Measurements from ENCODE around the gene TMCO4. TPM values are rescaled to one million over a fixed set of nuclear protein-coding genes. Genes with fewer than 3 reads are reported as not detected.

Gene TMCO4
- total RNA-seq, 4 donors from 2014 or later, result 16.1 to 36.2 (median 26.9) TPM

- intact Hi-C loops (cut with DNase I; ENCODE audit: low total_unique reads) (no loop called here), in situ Hi-C loops (cut with MboI; ENCODE audit: low pct_ligation_motif_present in 1 of 4, low pct_unique_long_range_greater_than_20kb in 1 of 4, low sequenced_read_pairs in 3 of 4) (no loop called here)
- no peak for DNase-seq
- no peaks in the 10 kb centered on the region for H3K36me3 ChIP-seq
- H3K4me1 ChIP-seq, result peaks cover 0 to 9% (median 5%) of the 10 kb centered on the region in 4 donors
- H3K4me3 ChIP-seq, result no peak overlapping the region
- H3K27ac ChIP-seq, result no peak overlapping the region
- H3K9me3 ChIP-seq, result no peaks in the 10 kb centered on the region
- H3K27me3 ChIP-seq, result no peaks in the 10 kb centered on the region
- WGBS, 2 donors (ENCODE audit: low coverage in 1 of 2), result 81 to 94% methylated on average over 4 to 8 of the region's 8 CpGs
- TF ChIP-seq CTCF (IDR thresholded peaks at IDR 0.05) (no peak), POLR2A (IDR thresholded peaks at IDR 0.05) (no peak), EP300 (IDR thresholded peaks at IDR 0.05; ENCODE audit: low read depth) (no peak), POLR2AphosphoS5 (IDR thresholded peaks at IDR 0.05) (no peak)
Observed at GRCh38 chr1:19708567-19709110, 91.1 kb downstream of the TMCO4 start.

- in situ Hi-C loops (cut with MboI; ENCODE audit: low pct_ligation_motif_present in 1 of 4, low pct_unique_long_range_greater_than_20kb in 1 of 4, low sequenced_read_pairs in 3 of 4), result no loop called here
- Histone ChIP-seq H3K27ac (no peak overlapping the region), H3K4me3 (no peak overlapping the region), H3K36me3 (no peaks in the 10 kb centered on the region), H3K9me3 (no peaks in the 10 kb centered on the region), H3K27me3 (no peaks in the 10 kb centered on the region), H3K4me1 (peaks cover 0 to 9% (median 5%) of the 10 kb centered on the region in 4 donors)
- 90% methylated on average over 3 to 4 of the region's 4 CpGs for WGBS, 2 donors (ENCODE audit: low coverage in 1 of 2)
- DNase-seq, result no peak
- intact Hi-C loops (cut with DNase I; ENCODE audit: low total_unique reads), result no loop called here
- TF ChIP-seq POLR2AphosphoS5 (IDR thresholded peaks at IDR 0.05) (no peak), CTCF (IDR thresholded peaks at IDR 0.05) (no peak), POLR2A (IDR thresholded peaks at IDR 0.05) (no peak), EP300 (IDR thresholded peaks at IDR 0.05; ENCODE audit: low read depth) (no peak)
Observed at GRCh38 chr1:19706136-19706535, 93.6 kb downstream of the TMCO4 start.

- Histone ChIP-seq H3K27me3 (no peaks in the 10 kb centered on the region), H3K4me1 (peaks cover 0 to 9% (median 5%) of the 10 kb centered on the region in 4 donors), H3K27ac (no peak overlapping the region), H3K4me3 (no peak overlapping the region), H3K36me3 (no peaks in the 10 kb centered on the region), H3K9me3 (no peaks in the 10 kb centered on the region)
- TF ChIP-seq POLR2AphosphoS5 (IDR thresholded peaks at IDR 0.05) (no peak), EP300 (IDR thresholded peaks at IDR 0.05; ENCODE audit: low read depth) (no peak), CTCF (IDR thresholded peaks at IDR 0.05) (no peak)
- intact Hi-C loops (cut with DNase I; ENCODE audit: low total_unique reads), result no loop called here
- 85 to 86% methylated on average over 4 of the region's 4 CpGs for WGBS, 2 donors (ENCODE audit: low coverage in 1 of 2)
- no peak for DNase-seq
- in situ Hi-C loops (cut with MboI; ENCODE audit: low pct_ligation_motif_present in 1 of 4, low pct_unique_long_range_greater_than_20kb in 1 of 4, low sequenced_read_pairs in 3 of 4), result no loop called here
Observed at GRCh38 chr1:19705464-19705863, 94.3 kb downstream of the TMCO4 start.

GRCh38 chr1:19704247-19705113, 95.2 kb downstream of the TMCO4 start:
- WGBS, 2 donors (ENCODE audit: low coverage in 1 of 2), result 41% methylated on average over 19 of the region's 19 CpGs; no CpG with 5 or more reads in 1 of the 2 donors

More at GRCh38 chr1:19704247-19705113, 95.2 kb downstream of the TMCO4 start:
- peak; percentile 80 to 93 (median 92) for TF ChIP-seq CTCF (IDR thresholded peaks at IDR 0.05)
- TF ChIP-seq POLR2AphosphoS5 (IDR thresholded peaks at IDR 0.05), result no peak
- Histone ChIP-seq H3K9me3 (no peaks in the 10 kb centered on the region), H3K4me1 (peaks cover 0 to 9% (median 5%) of the 10 kb centered on the region in 4 donors), H3K27me3 (no peaks in the 10 kb centered on the region), H3K27ac (no peak overlapping the region), H3K36me3 (no peaks in the 10 kb centered on the region), H3K4me3 (no peak overlapping the region)
- in situ Hi-C loops (cut with MboI; ENCODE audit: low pct_ligation_motif_present in 1 of 4, low pct_unique_long_range_greater_than_20kb in 1 of 4, low sequenced_read_pairs in 3 of 4), result no loop called here
- DNase-seq, result peak; percentile 73
- intact Hi-C loops (cut with DNase I; ENCODE audit: low total_unique reads), result no loop called here

Measured in transverse colon (tissue), 4 donors.